Mononuclear cell (primary cell): ENCODE data around the gene SAP25. TPM values are rescaled to one million over a fixed set of nuclear protein-coding genes. Genes with fewer than 3 reads are reported as not detected.

Source experiments
- total RNA-seq: library from RNA; depleted of rRNA; stranded (reverse); fragments of >200 nt; gene quantifications from one replicate; pipeline ENCODE4 v1.2.3, GENCODE V29; 2012

The SAP25 gene
- total RNA-seq, 1 donor: 1.8 TPM

Other genes starting within 250 kb of the SAP25 start
- 26.6 TPM for gene PILRB, start 215.8 kb downstream of the SAP25 start, total RNA-seq
- gene PILRA, start 200.4 kb downstream of the SAP25 start, total RNA-seq: 56.7 TPM
- gene ZCWPW1, start 145.2 kb downstream of the SAP25 start, total RNA-seq: 3.3 TPM
- 36.7 TPM for gene MEPCE, start 144.1 kb downstream of the SAP25 start, total RNA-seq
- 12.6 TPM for gene PPP1R35, start 137.4 kb downstream of the SAP25 start, total RNA-seq
- gene SPACDR, start 109.6 kb downstream of the SAP25 start, total RNA-seq: 0.73 TPM
- gene TSC22D4, start 94.7 kb downstream of the SAP25 start, total RNA-seq: 39.8 TPM
- 0.10 TPM for gene NYAP1, start 90.0 kb downstream of the SAP25 start, total RNA-seq
- 3.4 TPM for gene AGFG2, start 34.7 kb downstream of the SAP25 start, total RNA-seq
- gene LRCH4, start 12.2 kb upstream of the SAP25 start, total RNA-seq: 153 TPM
- 0.21 TPM for gene FBXO24, start 12.4 kb upstream of the SAP25 start, total RNA-seq
- 0.42 TPM for gene PCOLCE, start 28.5 kb upstream of the SAP25 start, total RNA-seq
- gene MOSPD3, start 38.6 kb upstream of the SAP25 start, total RNA-seq: 6.2 TPM
- gene TFR2, start 67.7 kb upstream of the SAP25 start, total RNA-seq: 0.31 TPM
- not detected for gene ACTL6B, start 82.5 kb upstream of the SAP25 start, total RNA-seq
- gene GNB2, start 99.8 kb upstream of the SAP25 start, total RNA-seq: 82.2 TPM
- 26.3 TPM for gene GIGYF1, start 120.3 kb upstream of the SAP25 start, total RNA-seq
- 10.4 TPM for gene POP7, start 132.2 kb upstream of the SAP25 start, total RNA-seq
- not detected for gene EPO, start 146.6 kb upstream of the SAP25 start, total RNA-seq
- gene ZAN, start 159.7 kb upstream of the SAP25 start, total RNA-seq: not detected